CD14-positive monocyte (primary cell): ENCODE results near the gene HMCN1. TPM values are rescaled to one million over a fixed set of nuclear protein-coding genes. Genes with fewer than 3 reads are reported as not detected.

Experiments used
- DNase-seq, 3 donors: peaks; one replicate each; pipeline ENCODE4 v3.0.0-alpha.2; 2011 to 2022
- H2AFZ ChIP-seq: 2 replicates; pipeline ENCODE4 v1.6.0; 2012; ENCODE audit warnings: mild to moderate bottlenecking, low read depth, low read length, inconsistent platforms; ENCODE audit not compliant: insufficient read depth, poor library complexity, severe bottlenecking
- H3K27ac ChIP-seq, 2 donors: 1 replicate in 1 of 2; 2 replicates in 1 of 2; pipeline ENCODE4 v1.5.1; 2012 to 2013; ENCODE audit warnings: low read length in 2 of 2, control low read depth in 1 of 2, inconsistent platforms in 1 of 2, low read depth in 1 of 2, mild to moderate bottlenecking in 1 of 2
- H3K27me3 ChIP-seq, 2 donors: one replicate each; pipeline versions ENCODE4 v1.6.0 to v1.6.1; 2011 to 2013; ENCODE audit warnings: low read length in 2 of 2; ENCODE audit not compliant: control insufficient read depth in 2 of 2, insufficient read depth in 2 of 2
- H3K36me3 ChIP-seq, 2 donors: replicated peaks in 1 of 2; 1 replicate in 1 of 2; 2 replicates in 1 of 2; pipeline versions ENCODE4 v1.5.1 to v1.6.1; 2012 to 2013; ENCODE audit warnings: low read length in 2 of 2, control low read depth in 1 of 2, inconsistent platforms in 1 of 2, mild to moderate bottlenecking in 1 of 2; ENCODE audit not compliant: insufficient read depth in 2 of 2, control insufficient read depth in 1 of 2
- H3K4me1 ChIP-seq, 2 donors: 1 replicate in 1 of 2; 2 replicates in 1 of 2; pipeline versions ENCODE4 v1.5.1 to v1.6.1; 2012 to 2013; ENCODE audit warnings: low read length in 2 of 2, control low read depth in 1 of 2, inconsistent platforms in 1 of 2, mild to moderate bottlenecking in 1 of 2, moderate library complexity in 1 of 2; ENCODE audit not compliant: insufficient read depth in 2 of 2, control insufficient read depth in 1 of 2
- H3K4me2 ChIP-seq: replicated peaks from 2 replicates; pipeline ENCODE3; 2012; ENCODE audit warnings: low read length, moderate library complexity, mild to moderate bottlenecking; ENCODE audit not compliant: poor library complexity, severe bottlenecking; ENCODE audit errors: extremely low read depth
- H3K4me3 ChIP-seq, 3 experiments: fragments of 200-600 bp in 1 of 3; sonication (generic) in 1 of 3; replicated peaks in 1 of 3; 1 replicate in 2 of 3; 2 replicates in 1 of 3; pipeline ENCODE4 v1.5.1; 2011 to 2013; ENCODE audit warnings: low read length in 3 of 3, mild to moderate bottlenecking in 3 of 3, control low read depth in 2 of 3, low read depth in 2 of 3, inconsistent platforms in 1 of 3, moderate library complexity in 1 of 3
- H3K79me2 ChIP-seq: 2 replicates; pipeline ENCODE4 v1.6.0; 2012; ENCODE audit warnings: mild to moderate bottlenecking, control low read depth, inconsistent platforms, low read length, moderate library complexity; ENCODE audit not compliant: insufficient read depth
- H3K9ac ChIP-seq: 2 replicates; pipeline ENCODE4 v1.6.0; 2017; ENCODE audit warnings: low read length, mild to moderate bottlenecking; ENCODE audit not compliant: insufficient read depth, poor library complexity, severe bottlenecking
- H3K9me3 ChIP-seq, 2 donors: replicated peaks in 1 of 2; 1 replicate in 1 of 2; 2 replicates in 1 of 2; pipeline versions ENCODE4 v1.5.1 to v1.6.1; 2012 to 2013; ENCODE audit warnings: low read length in 2 of 2, control low read depth in 1 of 2; ENCODE audit not compliant: control insufficient read depth in 1 of 2, insufficient read depth in 1 of 2
- H4K20me1 ChIP-seq: 2 replicates; pipeline ENCODE4 v1.6.0; 2012; ENCODE audit warnings: mild to moderate bottlenecking, low read length, control low read depth, moderate library complexity; ENCODE audit not compliant: insufficient read depth
- H3K27ac Mint-ChIP-seq, 7 donors: one replicate each; pipeline ENCODE4 v1.8.0; 2020; ENCODE audit warnings: mild to moderate bottlenecking in 7 of 7, mixed read lengths in 7 of 7, moderate library complexity in 6 of 7, inconsistent platforms in 2 of 7
- H3K27me3 Mint-ChIP-seq, 3 donors: one replicate each; pipeline ENCODE4 v1.8.0; 2021 to 2022; ENCODE audit warnings: low read depth in 3 of 3, mild to moderate bottlenecking in 3 of 3, mixed read lengths in 3 of 3, moderate library complexity in 3 of 3, inconsistent platforms in 1 of 3
- H3K36me3 Mint-ChIP-seq, 2 donors: one replicate each; pipeline ENCODE4 v1.8.0; 2020; ENCODE audit warnings: mixed read lengths in 2 of 2, inconsistent platforms in 1 of 2, mild to moderate bottlenecking in 1 of 2
- H3K4me1 Mint-ChIP-seq: one replicate; pipeline ENCODE4 v1.8.0; 2020; ENCODE audit warnings: mild to moderate bottlenecking, mixed read lengths
- H3K4me3 Mint-ChIP-seq, 2 donors: one replicate each; pipeline ENCODE4 v1.8.0; 2020; ENCODE audit warnings: mild to moderate bottlenecking in 2 of 2, mixed read lengths in 2 of 2, moderate library complexity in 1 of 2
- H3K9me3 Mint-ChIP-seq, 7 donors: one replicate each; pipeline ENCODE4 v1.8.0; 2020 to 2022; ENCODE audit warnings: mixed read lengths in 7 of 7, mild to moderate bottlenecking in 6 of 7, moderate library complexity in 6 of 7, inconsistent platforms in 2 of 7
- CTCF ChIP-seq: fragments of 200-600 bp; IDR thresholded peaks from one replicate; pipeline ENCODE4 v1.8.0; 2022; ENCODE audit warnings: antibody characterized with exemption, mild to moderate bottlenecking
- WGBS: methylation state at CpG from one replicate; pipeline ENCODE4 v1.1.5; 2013; ENCODE audit warnings: missing lambda C conversion rate; ENCODE audit not compliant: insufficient coverage; 5-methylcytosine and 5-hydroxymethylcytosine counted together
- intact Hi-C, 2 donors: fragments of 100-400 bp; cut with micrococcal nuclease; formaldehyde crosslinking; loops; one replicate each; pipeline versions ENCODE4 v1.15.0 to v1.15.1; 2023
- polyA plus RNA-seq, 3 donors: library from polyadenylated mRNA; depleted of rRNA in 1 of 3; unstranded in 2 of 3; stranded (reverse) in 1 of 3; fragments of 300-500 nt in 2 of 3; fragments of >200 nt in 1 of 3; fragmentation: Illumina TruSeq in 2 of 3; gene quantifications; 1 replicate in 2 of 3; 2 replicates in 1 of 3; pipeline ENCODE4 v1.2.3, GENCODE V29; 2012 to 2021

Gene HMCN1
- polyA plus RNA-seq, 3 donors: not detected

DNA sequence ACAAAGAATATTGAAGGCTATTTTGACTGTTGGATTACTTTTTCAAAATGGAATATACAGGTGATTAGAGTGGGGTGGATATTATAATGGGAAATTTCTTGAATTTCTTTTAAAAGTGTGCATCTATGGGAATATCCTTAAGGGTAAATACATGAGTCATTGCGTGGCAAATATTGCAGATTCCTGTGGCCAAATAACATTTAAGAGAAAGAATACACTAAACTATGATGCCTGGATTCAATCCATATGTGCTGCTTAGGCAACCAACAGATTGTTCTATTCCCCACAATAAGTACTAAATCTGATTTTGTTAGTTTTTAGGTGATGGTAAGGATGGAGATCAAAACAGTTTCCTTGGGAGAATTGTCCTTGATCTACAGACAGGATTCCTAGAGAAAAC, 119.5 kb downstream of the HMCN1 start:
- Histone ChIP-seq H3K4me2 (no peak overlapping the region), H3K27ac (no peak overlapping the region), H3K9me3 (no peaks in the 10 kb centered on the region), H3K4me3 (no peak overlapping the region), H4K20me1 (no peaks in the 10 kb centered on the region), H3K9ac (no peak overlapping the region), H3K27me3 (no peaks in the 10 kb centered on the region), H3K79me2 (no peaks in the 10 kb centered on the region), H3K4me1 (no peaks in the 10 kb centered on the region), H3K36me3 (no peaks in the 10 kb centered on the region), H2AFZ (no peak overlapping the region)
- no CpG with 5 or more reads among the region's 1 CpG for WGBS
- DNase-seq: no peak
- peaks cover 0 to 3% (median 2%) of the 10 kb centered on the region in 3 donors for H3K27me3 Mint-ChIP-seq
- TF ChIP-seq CTCF: no peak
- no peak overlapping the region for H3K27ac Mint-ChIP-seq
- intact Hi-C loops: no loop called here
- H3K4me1 Mint-ChIP-seq: no peaks in the 10 kb centered on the region
- no peaks in the 10 kb centered on the region for H3K36me3 Mint-ChIP-seq
- H3K4me3 Mint-ChIP-seq: no peak overlapping the region
- peaks cover 0 to 3% (median under 1%) of the 10 kb centered on the region in 7 donors for H3K9me3 Mint-ChIP-seq

DNA sequence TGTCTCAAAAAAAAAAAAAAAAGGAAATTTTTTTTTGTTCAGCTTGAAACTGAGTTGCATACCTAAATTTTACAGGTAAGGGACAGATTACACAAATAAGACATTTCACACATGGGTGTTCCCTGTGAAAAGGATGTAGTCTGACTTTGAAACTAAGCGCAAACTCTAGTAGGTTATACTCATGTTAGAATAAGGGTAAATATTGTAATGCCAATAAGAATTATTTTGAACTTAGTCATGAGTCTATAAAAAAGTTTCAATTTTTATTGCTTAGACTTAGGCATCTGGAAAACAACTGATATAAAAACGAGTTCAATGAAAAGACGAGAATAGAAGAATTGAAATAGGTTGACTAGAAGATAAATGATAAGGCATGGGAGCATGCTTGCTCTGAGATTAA, 122.3 kb downstream of the HMCN1 start:
- Histone ChIP-seq H2AFZ (no peak overlapping the region), H3K9me3 (no peaks in the 10 kb centered on the region), H3K4me2 (no peak overlapping the region), H4K20me1 (no peaks in the 10 kb centered on the region), H3K27ac (no peak overlapping the region), H3K79me2 (no peaks in the 10 kb centered on the region), H3K36me3 (no peaks in the 10 kb centered on the region), H3K27me3 (no peaks in the 10 kb centered on the region), H3K4me3 (no peak overlapping the region), H3K4me1 (no peaks in the 10 kb centered on the region), H3K9ac (no peak overlapping the region)
- peaks cover 0 to 3% (median 2%) of the 10 kb centered on the region in 3 donors for H3K27me3 Mint-ChIP-seq
- no peak for DNase-seq
- H3K4me1 Mint-ChIP-seq: no peaks in the 10 kb centered on the region
- no peak overlapping the region for H3K27ac Mint-ChIP-seq
- intact Hi-C loops: no loop called here
- 100% methylated on average over 2 of the region's 3 CpGs for WGBS
- no peak overlapping the region for H3K4me3 Mint-ChIP-seq
- H3K36me3 Mint-ChIP-seq: no peaks in the 10 kb centered on the region
- peaks cover 0 to 2% (median 0%) of the 10 kb centered on the region in 7 donors for H3K9me3 Mint-ChIP-seq
- TF ChIP-seq CTCF: no peak
